Neural progenitor cell (in vitro differentiated cells): Measurements from ENCODE around the gene AUH. TPM values are rescaled to one million over a fixed set of nuclear protein-coding genes. Genes with fewer than 3 reads are reported as not detected.

Source experiments
- DNase-seq: peaks from one replicate; pipeline ENCODE4 v3.0.0-alpha.2; 2016; ENCODE audit warnings: low spot score
- H2AFZ ChIP-seq: fragments of 200-600 bp; sonication (generic); replicated peaks from 2 replicates; pipeline ENCODE4 v1.6.1; 2016; ENCODE audit warnings: antibody characterized with exemption
- H3F3A ChIP-seq: fragments of 200-600 bp; sonication (generic); 2 replicates; pipeline ENCODE4 v1.6.1; 2016; ENCODE audit warnings: antibody characterized with exemption, low read depth
- H3K27ac ChIP-seq: fragments of 200-600 bp; sonication (generic); 2 replicates; pipeline ENCODE4 v1.5.1; 2016; ENCODE audit warnings: mild to moderate bottlenecking
- H3K27me3 ChIP-seq: fragments of 200-600 bp; sonication (generic); 2 replicates; pipeline ENCODE4 v1.6.1; 2016; ENCODE audit warnings: mild to moderate bottlenecking, moderate library complexity
- H3K36me3 ChIP-seq: fragments of 200-600 bp; sonication (generic); 2 replicates; pipeline ENCODE4 v1.5.1; 2016
- H3K4me1 ChIP-seq: fragments of 200-600 bp; sonication (generic); 2 replicates; pipeline ENCODE4 v1.6.1; 2016; ENCODE audit warnings: mixed run types
- H3K4me2 ChIP-seq: fragments of 200-600 bp; sonication (generic); 2 replicates; pipeline ENCODE4 v1.6.1; 2016
- H3K4me3 ChIP-seq: fragments of 200-600 bp; sonication (generic); 2 replicates; pipeline ENCODE4 v1.5.1; 2016
- H3K79me2 ChIP-seq: fragments of 200-600 bp; sonication (generic); 2 replicates; pipeline ENCODE4 v1.6.1; 2016; ENCODE audit warnings: low read depth
- H3K9ac ChIP-seq: fragments of 200-600 bp; sonication (generic); 2 replicates; pipeline ENCODE4 v1.6.1; 2016
- H3K9me3 ChIP-seq: fragments of 200-600 bp; sonication (generic); 2 replicates; pipeline ENCODE4 v1.5.1; 2016; ENCODE audit warnings: low read depth
- H4K20me1 ChIP-seq: fragments of 200-600 bp; sonication (generic); 2 replicates; pipeline ENCODE4 v1.6.1; 2016; ENCODE audit warnings: low read depth
- H3K27ac Mint-ChIP-seq: 3 replicates; pipeline ENCODE4 v1.8.0; 2021; ENCODE audit warnings: mixed read lengths
- H3K27me3 Mint-ChIP-seq: 2 replicates; pipeline ENCODE4 v1.8.0; 2022; ENCODE audit warnings: low read depth, mild to moderate bottlenecking, inconsistent platforms, moderate library complexity, mixed read lengths; ENCODE audit not compliant: insufficient read depth
- H3K36me3 Mint-ChIP-seq: 3 replicates; pipeline ENCODE4 v1.8.0; 2021; ENCODE audit warnings: mixed read lengths
- H3K4me1 Mint-ChIP-seq: 3 replicates; pipeline ENCODE4 v1.8.0; 2021; ENCODE audit warnings: mixed read lengths
- H3K4me3 Mint-ChIP-seq: 3 replicates; pipeline ENCODE4 v1.8.0; 2021; ENCODE audit warnings: mild to moderate bottlenecking, moderate library complexity, mixed read lengths
- H3K9me3 Mint-ChIP-seq: 3 replicates; pipeline ENCODE4 v1.8.0; 2020; ENCODE audit warnings: mixed read lengths
- EZH2 ChIP-seq: fragments of 200-600 bp; sonication (generic); IDR thresholded peaks from 2 replicates; pipeline ENCODE4 v1.6.1; 2017; ENCODE audit warnings: antibody characterized with exemption, mild to moderate bottlenecking, moderate library complexity
- EZH2phosphoT487 ChIP-seq: fragments of 200-600 bp; sonication (generic); IDR thresholded peaks from 2 replicates; pipeline ENCODE4 v1.6.1; 2017; ENCODE audit warnings: antibody characterized with exemption
- total RNA-seq: library from RNA; depleted of rRNA; stranded (reverse); fragments of >200 nt; gene quantifications from 2 replicates; pipeline ENCODE4 v1.2.3, GENCODE V29; 2015; ENCODE audit warnings: low replicate concordance
- TF ChIP-seq, protein P1 (sequence below): fragments of 200-600 bp; sonication (generic); IDR thresholded peaks from 2 replicates; pipeline ENCODE4 v1.5.1; 2017; ENCODE audit warnings: antibody characterized with exemption, mild to moderate bottlenecking

AUH gene
- total RNA-seq, 1 donor from 2014 or later = 17.3 TPM

GRCh38 chr9:91198405-91198804 is 163.3 kb downstream of the AUH start:
- H3K9me3 Mint-ChIP-seq = peaks cover 10% of the 10 kb centered on the region

DNA sequence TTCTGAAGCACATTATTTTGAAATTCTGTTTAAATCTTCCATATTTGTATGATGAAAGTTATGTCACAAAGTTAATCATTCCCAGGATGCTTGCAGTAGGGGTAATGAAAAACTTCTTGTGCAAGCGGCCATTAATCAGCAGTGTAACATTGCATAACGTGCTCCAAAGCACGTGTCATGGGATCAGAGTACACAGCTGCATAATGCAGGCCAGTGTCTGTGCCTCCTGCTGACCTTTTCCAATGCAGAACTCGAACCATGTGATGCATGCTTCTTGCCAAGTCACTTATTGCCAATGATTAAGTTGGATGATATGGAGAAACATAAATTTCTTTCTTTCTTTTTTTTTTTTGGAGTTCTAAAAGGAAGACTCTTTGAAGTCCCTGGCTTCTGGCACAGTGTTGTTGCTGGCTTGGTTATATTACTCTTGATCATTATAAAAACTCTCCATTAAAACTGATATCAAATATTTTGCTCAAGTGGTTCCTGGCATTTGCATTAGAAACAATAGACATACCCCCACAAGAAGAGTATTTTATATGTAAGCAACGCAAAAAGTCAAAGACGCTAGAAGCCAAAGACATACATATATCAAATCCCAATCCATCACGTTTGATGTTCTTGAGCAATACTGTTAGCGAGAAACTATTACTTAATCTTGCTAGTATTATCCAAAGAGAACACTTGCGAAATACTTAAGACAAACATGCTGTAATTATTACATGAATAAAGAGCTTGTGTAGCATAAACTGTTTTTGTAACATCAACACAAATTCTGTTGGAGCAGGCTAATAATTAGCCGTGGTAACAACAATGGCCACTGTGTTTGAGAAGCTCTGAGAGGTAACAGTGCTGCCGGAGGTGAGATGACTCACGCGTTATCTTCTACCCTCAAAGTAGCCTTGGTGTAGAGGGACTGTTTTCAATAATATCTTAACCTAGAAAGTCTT is 164.2 kb downstream of the AUH start:
- Histone ChIP-seq H3K4me3 (no peak overlapping the region), H3K4me1 (no peaks in the 10 kb centered on the region), H3F3A (peaks cover 10% of the 10 kb centered on the region), H3K9ac (no peak overlapping the region), H3K4me2 (no peak overlapping the region), H3K36me3 (no peaks in the 10 kb centered on the region), H4K20me1 (no peaks in the 10 kb centered on the region), H3K79me2 (no peaks in the 10 kb centered on the region), H2AFZ (no peak overlapping the region), H3K9me3 (no peaks in the 10 kb centered on the region), H3K27me3 (peaks cover 27% of the 10 kb centered on the region), H3K27ac (no peak overlapping the region)
- TF ChIP-seq, protein P1, sequence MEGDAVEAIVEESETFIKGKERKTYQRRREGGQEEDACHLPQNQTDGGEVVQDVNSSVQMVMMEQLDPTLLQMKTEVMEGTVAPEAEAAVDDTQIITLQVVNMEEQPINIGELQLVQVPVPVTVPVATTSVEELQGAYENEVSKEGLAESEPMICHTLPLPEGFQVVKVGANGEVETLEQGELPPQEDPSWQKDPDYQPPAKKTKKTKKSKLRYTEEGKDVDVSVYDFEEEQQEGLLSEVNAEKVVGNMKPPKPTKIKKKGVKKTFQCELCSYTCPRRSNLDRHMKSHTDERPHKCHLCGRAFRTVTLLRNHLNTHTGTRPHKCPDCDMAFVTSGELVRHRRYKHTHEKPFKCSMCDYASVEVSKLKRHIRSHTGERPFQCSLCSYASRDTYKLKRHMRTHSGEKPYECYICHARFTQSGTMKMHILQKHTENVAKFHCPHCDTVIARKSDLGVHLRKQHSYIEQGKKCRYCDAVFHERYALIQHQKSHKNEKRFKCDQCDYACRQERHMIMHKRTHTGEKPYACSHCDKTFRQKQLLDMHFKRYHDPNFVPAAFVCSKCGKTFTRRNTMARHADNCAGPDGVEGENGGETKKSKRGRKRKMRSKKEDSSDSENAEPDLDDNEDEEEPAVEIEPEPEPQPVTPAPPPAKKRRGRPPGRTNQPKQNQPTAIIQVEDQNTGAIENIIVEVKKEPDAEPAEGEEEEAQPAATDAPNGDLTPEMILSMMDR = no peak
- TF ChIP-seq EZH2phosphoT487 (no peak), EZH2 (no peak)
- Mint-ChIP-seq H3K4me1 (peaks cover 24% of the 10 kb centered on the region), H3K27ac (no peak overlapping the region), H3K27me3 (peaks cover under 1% of the 10 kb centered on the region), H3K36me3 (no peaks in the 10 kb centered on the region), H3K9me3 (peaks cover 10% of the 10 kb centered on the region), H3K4me3 (no peak overlapping the region)
- no peak for DNase-seq

More at GRCh38 chr9:91198405-91198804, 163.3 kb downstream of the AUH start:
- Mint-ChIP-seq H3K36me3 (no peaks in the 10 kb centered on the region), H3K27me3 (no peaks in the 10 kb centered on the region), H3K27ac (no peak overlapping the region), H3K4me1 (peaks cover 20% of the 10 kb centered on the region), H3K4me3 (no peak overlapping the region)
- no peaks in the 10 kb centered on the region for H3K4me1 ChIP-seq
- no peak for DNase-seq
- H3K27me3 ChIP-seq = peaks cover 18% of the 10 kb centered on the region
- H3F3A ChIP-seq = peaks cover 8% of the 10 kb centered on the region
- no peak overlapping the region for H3K27ac ChIP-seq
- H3K9me3 ChIP-seq = no peaks in the 10 kb centered on the region
- H2AFZ ChIP-seq = no peak overlapping the region
- H4K20me1 ChIP-seq = no peaks in the 10 kb centered on the region
- no peaks in the 10 kb centered on the region for H3K36me3 ChIP-seq
- H3K4me2 ChIP-seq = no peak overlapping the region
- H3K4me3 ChIP-seq = no peak overlapping the region
- no peak for TF ChIP-seq EZH2
- no peak for TF ChIP-seq EZH2phosphoT487
- TF ChIP-seq, protein P1 = no peak
- no peaks in the 10 kb centered on the region for H3K79me2 ChIP-seq
- H3K9ac ChIP-seq = no peak overlapping the region

DNA sequence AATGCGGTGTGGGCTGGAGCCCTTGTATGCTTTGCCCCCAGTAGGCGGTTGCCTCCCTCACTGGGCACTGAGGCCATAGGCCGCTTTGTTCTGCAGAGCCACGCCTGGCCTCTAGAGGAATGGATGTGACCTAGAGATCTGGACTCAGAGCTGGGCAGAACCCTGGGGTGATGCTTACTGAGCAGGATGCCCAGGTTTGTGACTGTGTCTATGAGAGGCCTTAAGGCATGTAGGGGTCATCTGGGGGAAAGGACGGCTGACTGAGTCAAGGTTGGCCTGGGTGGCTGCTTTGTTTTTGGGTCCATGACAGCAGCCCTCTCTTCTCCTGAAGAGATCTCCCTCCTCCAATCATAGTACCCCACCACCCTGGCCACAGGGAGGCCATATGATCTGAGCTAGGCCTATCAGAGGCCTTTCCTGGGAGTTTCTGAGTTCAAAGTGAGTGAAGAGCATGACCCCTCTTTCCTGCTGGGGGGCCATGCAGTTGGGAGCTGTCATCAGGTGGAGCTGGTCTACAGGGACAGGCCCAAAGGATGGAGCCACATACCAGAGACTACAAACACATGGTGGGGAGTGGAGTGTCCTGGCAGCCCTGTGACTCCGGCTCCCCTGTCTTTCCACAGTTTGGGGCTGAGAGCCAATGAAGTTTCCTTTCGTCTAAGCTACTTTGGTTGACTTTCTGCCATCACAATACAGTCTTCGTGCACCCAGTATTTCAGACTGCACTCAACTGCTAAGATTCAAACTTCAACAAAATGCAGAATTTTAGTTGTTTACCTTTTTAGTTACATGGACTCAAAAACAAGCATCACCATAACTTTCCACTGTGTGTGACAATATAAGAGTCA is 165.4 kb downstream of the AUH start:
- H3K9me3 Mint-ChIP-seq = peaks cover 10% of the 10 kb centered on the region
- TF ChIP-seq EZH2 = no peak
- no peak for TF ChIP-seq EZH2phosphoT487
- TF ChIP-seq, protein P1 = no peak

More for the DNA sequence above, 165.4 kb downstream of the AUH start:
- H3K27ac Mint-ChIP-seq = no peak overlapping the region
- H3K4me2 ChIP-seq = no peak overlapping the region
- H3K4me3 ChIP-seq = no peak overlapping the region
- no peaks in the 10 kb centered on the region for H4K20me1 ChIP-seq
- H3K79me2 ChIP-seq = no peaks in the 10 kb centered on the region
- no peak overlapping the region for H2AFZ ChIP-seq
- peaks cover 10% of the 10 kb centered on the region for H3F3A ChIP-seq
- H3K9ac ChIP-seq = no peak overlapping the region
- no peak for DNase-seq
- no peaks in the 10 kb centered on the region for H3K9me3 ChIP-seq
- H3K4me1 ChIP-seq = no peaks in the 10 kb centered on the region
- peaks cover 4% of the 10 kb centered on the region for H3K27me3 Mint-ChIP-seq
- no peak overlapping the region for H3K4me3 Mint-ChIP-seq
- peaks cover 31% of the 10 kb centered on the region for H3K4me1 Mint-ChIP-seq
- no peak overlapping the region for H3K27ac ChIP-seq
- peaks cover 39% of the 10 kb centered on the region for H3K27me3 ChIP-seq
- no peaks in the 10 kb centered on the region for H3K36me3 ChIP-seq
- no peaks in the 10 kb centered on the region for H3K36me3 Mint-ChIP-seq
